SK-N-SH treated with all-trans-retinoic acid at 6 μM for 48 hours (cell line): ENCODE results near the gene CXCL5.

Experiments used
- ARNTL ChIP-seq: fragments of 450-650 bp; formaldehyde crosslinking; IDR thresholded peaks from 2 replicates; pipeline ENCODE4 v1.5.0; 2020; ENCODE audit warnings: low read depth, mild to moderate bottlenecking, moderate library complexity, borderline replicate concordance
- CSDC2 ChIP-seq: fragments of 250-450 bp; sonication (Bioruptor Pico); IDR thresholded peaks from 2 replicates; pipeline ENCODE4 v1.5.0; 2020; ENCODE audit warnings: mild to moderate bottlenecking, moderate library complexity
- ESRRG ChIP-seq: fragments of 250-450 bp; sonication (Bioruptor Pico); IDR thresholded peaks from 2 replicates; pipeline ENCODE4 v1.6.1; 2021; ENCODE audit warnings: mild to moderate bottlenecking
- TCF4 ChIP-seq: fragments of 250-450 bp; sonication (Bioruptor Pico); IDR thresholded peaks from 2 replicates; pipeline ENCODE4 v1.8.0; 2021; ENCODE audit warnings: mild to moderate bottlenecking, moderate library complexity, borderline replicate concordance
- TOX ChIP-seq: fragments of 250-450 bp; sonication (Bioruptor Pico); IDR thresholded peaks from 2 replicates; pipeline ENCODE4 v1.8.0; 2021; ENCODE audit warnings: mild to moderate bottlenecking, moderate library complexity, borderline replicate concordance

DNA sequence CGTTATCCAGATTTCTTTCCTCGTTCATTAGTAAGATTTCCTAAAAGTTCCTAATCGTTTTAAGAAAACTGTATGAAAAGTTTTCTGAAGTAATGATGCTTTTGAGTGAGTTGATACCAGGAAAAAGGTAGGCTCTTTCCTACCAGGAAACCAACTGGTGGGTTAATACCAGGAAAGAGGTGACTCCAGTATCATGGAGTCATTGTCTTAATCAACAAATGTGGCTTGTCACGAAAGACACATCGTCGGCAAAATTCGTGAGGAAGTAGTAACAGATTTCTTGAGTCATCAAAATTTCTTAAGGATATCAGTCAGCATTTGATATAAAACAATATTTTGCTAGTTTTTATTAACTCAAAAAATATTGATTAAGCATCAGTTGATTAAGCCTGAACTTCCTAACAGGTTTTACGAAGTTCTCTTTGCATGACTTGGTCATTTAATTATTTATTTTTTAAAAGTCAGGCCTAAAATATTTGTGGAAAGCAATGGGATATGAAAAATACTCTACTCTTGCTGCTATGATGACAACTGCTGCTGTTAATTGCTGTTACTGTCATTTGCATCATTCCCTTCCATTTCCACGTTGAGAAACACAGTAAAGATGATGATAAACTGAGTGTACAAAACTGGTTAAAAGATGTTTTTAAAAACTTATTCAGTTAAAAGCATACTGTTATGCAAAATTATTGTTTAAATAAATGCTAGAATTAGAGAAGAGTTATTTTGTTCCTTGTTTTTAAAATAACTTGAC, 7.3 kb downstream of the CXCL5 start:
- TF ChIP-seq TOX (CRISPR knock-in tag) = no peak
- no peak for TF ChIP-seq ARNTL (CRISPR knock-in tag)
- TF ChIP-seq CSDC2 (CRISPR knock-in tag) = no peak
- no peak for TF ChIP-seq ESRRG
- no peak for TF ChIP-seq TCF4
